Measurements from ENCODE around the gene TSPAN5. TPM values are rescaled to one million over a fixed set of nuclear protein-coding genes. Genes with fewer than 3 reads are reported as not detected.

The TSPAN5 gene
- total RNA-seq, 1 experiment from 2014 or later = 18.5 TPM

- BruUV-seq (replicated peaks) = no TSS peak
- Mint-ChIP-seq H3K9me3 (ENCODE audit: unreplicated experiment) (no peaks in the 10 kb centered on the region), H3K4me1 (ENCODE audit: insufficient read depth, unreplicated experiment) (peaks cover 23% of the 10 kb centered on the region), H3K4me3 (ENCODE audit: unreplicated experiment) (no peak overlapping the region), H3K27ac (ENCODE audit: low read depth, unreplicated experiment) (no peak overlapping the region), H3K27me3 (ENCODE audit: insufficient read depth, unreplicated experiment) (no peaks in the 10 kb centered on the region), H3K36me3 (ENCODE audit: insufficient read depth, unreplicated experiment) (no peaks in the 10 kb centered on the region)
- no peak for TF ChIP-seq CTCF (IDR thresholded peaks at IDR 0.05; ENCODE audit: unreplicated experiment)
- no peak for DNase-seq (ENCODE audit: unreplicated experiment)
- intact Hi-C loops (cut with micrococcal nuclease) = no loop called here
- ChIA-PET CTCF (no interaction called here), POLR2A (interaction anchor here (0.7 kb wide), 1 partner anchor 970 kb away, joined by 3 read pairs; no protein-coding TSS in a partner anchor)
These were observed 145.5 kb downstream of the TSPAN5 start for GRCh38 chr4:98512918-98513317.

- intact Hi-C loops (cut with micrococcal nuclease) = no loop called here
- Mint-ChIP-seq H3K4me3 (ENCODE audit: unreplicated experiment) (no peak overlapping the region), H3K36me3 (ENCODE audit: insufficient read depth, unreplicated experiment) (no peaks in the 10 kb centered on the region), H3K27me3 (ENCODE audit: insufficient read depth, unreplicated experiment) (no peaks in the 10 kb centered on the region), H3K9me3 (ENCODE audit: unreplicated experiment) (no peaks in the 10 kb centered on the region), H3K27ac (ENCODE audit: low read depth, unreplicated experiment) (no peak overlapping the region), H3K4me1 (ENCODE audit: insufficient read depth, unreplicated experiment) (peaks cover 15% of the 10 kb centered on the region)
- TF ChIP-seq CTCF (IDR thresholded peaks at IDR 0.05; ENCODE audit: unreplicated experiment) = no peak
- ChIA-PET CTCF (interaction anchor here (1.0 kb wide), 1 partner anchor 44 kb away, joined by 4 read pairs; no protein-coding TSS in a partner anchor), POLR2A (interaction anchor here (0.9 kb wide), 1 partner anchor 149 kb away, joined by 3 read pairs; no protein-coding TSS in a partner anchor)
- DNase-seq (ENCODE audit: unreplicated experiment) = peak; percentile 21
- no TSS peak for BruUV-seq (replicated peaks)
These were observed 147.5 kb downstream of the TSPAN5 start for GRCh38 chr4:98510757-98511517.

- H3K9me3 Mint-ChIP-seq (ENCODE audit: unreplicated experiment) = no peaks in the 10 kb centered on the region
- H3K36me3 Mint-ChIP-seq (ENCODE audit: insufficient read depth, unreplicated experiment) = no peaks in the 10 kb centered on the region
- no peak for DNase-seq (ENCODE audit: unreplicated experiment)
- TF ChIP-seq CTCF (IDR thresholded peaks at IDR 0.05; ENCODE audit: unreplicated experiment) = no peak
- no TSS peak for BruUV-seq (replicated peaks)
- intact Hi-C loops (cut with micrococcal nuclease) = no loop called here
- no peak overlapping the region for H3K4me3 Mint-ChIP-seq (ENCODE audit: unreplicated experiment)
- no peak overlapping the region for H3K27ac Mint-ChIP-seq (ENCODE audit: low read depth, unreplicated experiment)
- H3K4me1 Mint-ChIP-seq (ENCODE audit: insufficient read depth, unreplicated experiment) = peaks cover 9% of the 10 kb centered on the region
- POLR2A ChIA-PET = no interaction called here
- no peaks in the 10 kb centered on the region for H3K27me3 Mint-ChIP-seq (ENCODE audit: insufficient read depth, unreplicated experiment)
- CTCF ChIA-PET = no interaction called here
These were observed 148.1 kb downstream of the TSPAN5 start for GRCh38 chr4:98510340-98510739.

GRCh38 chr4:98509721-98510120, 148.7 kb downstream of the TSPAN5 start:
- intact Hi-C loops (cut with micrococcal nuclease) = no loop called here
- DNase-seq (ENCODE audit: unreplicated experiment) = no peak
- ChIA-PET CTCF (no interaction called here), POLR2A (interaction anchor here (0.8 to 1.3 kb wide), 2 partner anchors 56 to 145 kb away, joined by 4 read pairs; no protein-coding TSS in a partner anchor)
- Mint-ChIP-seq H3K36me3 (ENCODE audit: insufficient read depth, unreplicated experiment) (no peaks in the 10 kb centered on the region), H3K27me3 (ENCODE audit: insufficient read depth, unreplicated experiment) (no peaks in the 10 kb centered on the region), H3K4me3 (ENCODE audit: unreplicated experiment) (no peak overlapping the region), H3K9me3 (ENCODE audit: unreplicated experiment) (no peaks in the 10 kb centered on the region), H3K27ac (ENCODE audit: low read depth, unreplicated experiment) (no peak overlapping the region), H3K4me1 (ENCODE audit: insufficient read depth, unreplicated experiment) (peaks cover 3% of the 10 kb centered on the region)
- BruUV-seq (replicated peaks) = no TSS peak
- TF ChIP-seq CTCF (IDR thresholded peaks at IDR 0.05; ENCODE audit: unreplicated experiment) = no peak

All from MCF 10A (cell line).